Panc1 (cell line): Measurements from ENCODE around the gene OR11H7. TPM values are rescaled to one million over a fixed set of nuclear protein-coding genes. Genes with fewer than 3 reads are reported as not detected.
"Not testable (repeated sequence)": the region's sequence is repeated elsewhere in the genome, so short reads cannot be mapped to it uniquely, and the experiment has no call there.

Source experiments
- ATAC-seq: fragments of 200-7000 bp; cut with Tn5 transposase; 2 replicates; pipeline ENCODE4 v1.9.1; 2020; ENCODE audit warnings: mild to moderate bottlenecking, moderate library complexity
- BruUV-seq: library from RNA; stranded (reverse); fragments of 400-500 nt; replicated peaks from 2 replicates; lab custom pipeline; 2021; lab: Mats Ljungman, UMichigan
- CTCF ChIA-PET: fragments of 300-600 bp; sonication (Branson Sonifier 250); formaldehyde crosslinking; loops from one replicate; lab custom pipeline; 2022; ENCODE audit warnings: antibody characterized with exemption; lab: Charles Lee
- POLR2A ChIA-PET: fragments of 300-600 bp; sonication (Branson Sonifier 250); formaldehyde crosslinking; loops from one replicate; lab custom pipeline; 2022; ENCODE audit warnings: antibody characterized with exemption; lab: Charles Lee
- DNase-seq: peaks from one replicate; pipeline ENCODE4 v3.0.0-alpha.2; 2010; ENCODE audit warnings: low read depth, low spot score
- H3K27ac ChIP-seq: 2 replicates; pipeline ENCODE4 v1.5.1; 2011; ENCODE audit warnings: mild to moderate bottlenecking, low read length, inconsistent platforms
- H3K27me3 ChIP-seq: fragments of 200-500 bp; sonication (Bioruptor generic); 2 replicates; pipeline ENCODE4 v1.6.0; 2014; ENCODE audit warnings: low read length, inconsistent platforms; ENCODE audit not compliant: control insufficient read depth, insufficient read depth
- H3K36me3 ChIP-seq: fragments of 200-500 bp; sonication (Bioruptor generic); 2 replicates; pipeline ENCODE4 v1.5.1; 2014; ENCODE audit warnings: inconsistent platforms, mild to moderate bottlenecking, low read length, moderate library complexity; ENCODE audit not compliant: control insufficient read depth, insufficient read depth
- H3K4me1 ChIP-seq: 2 replicates; pipeline ENCODE4 v1.5.1; 2011; ENCODE audit warnings: inconsistent platforms, mild to moderate bottlenecking, low read length, moderate library complexity; ENCODE audit not compliant: control insufficient read depth, insufficient read depth
- H3K4me3 ChIP-seq, 2 experiments: 2 replicates each; pipeline ENCODE4 v1.5.1; 2011 to 2012; ENCODE audit warnings: low read depth in 2 of 2, low read length in 2 of 2, mild to moderate bottlenecking in 2 of 2, inconsistent platforms in 1 of 2, moderate library complexity in 1 of 2
- H3K9me3 ChIP-seq: fragments of 200-500 bp; sonication (Bioruptor generic); 2 replicates; pipeline ENCODE4 v1.5.1; 2014; ENCODE audit warnings: low read depth, mild to moderate bottlenecking, inconsistent platforms, low read length, moderate library complexity; ENCODE audit not compliant: control insufficient read depth, insufficient read depth
- POLR2AphosphoS5 ChIP-seq: IDR thresholded peaks from 2 replicates; pipeline ENCODE4 v1.6.1; 2012; ENCODE audit warnings: mild to moderate bottlenecking, low read depth, low read length, moderate library complexity
- SIN3A ChIP-seq: IDR thresholded peaks from 2 replicates; pipeline ENCODE4 v1.6.1; 2012; ENCODE audit warnings: low read depth, mild to moderate bottlenecking, low read length, moderate library complexity, borderline replicate concordance; ENCODE audit not compliant: insufficient read depth
- TCF7L2 ChIP-seq: IDR thresholded peaks from 2 replicates; pipeline ENCODE4 v1.6.1; 2011; ENCODE audit warnings: mild to moderate bottlenecking, low read depth, low read length, inconsistent platforms
- in situ Hi-C: cut with HindIII; loops from 2 replicates; pipeline ENCODE4 v1.10.0; 2016; ENCODE audit warnings: low sequenced_read_pairs, low pct_unique_long_range_greater_than_20kb
- intact Hi-C: fragments of 100-400 bp; cut with micrococcal nuclease; formaldehyde crosslinking; loops from one replicate; pipeline ENCODE4 v1.10.0; 2022; ENCODE audit not compliant: unreplicated experiment
- total RNA-seq: library from RNA; stranded (reverse); gene quantifications from one replicate; pipeline ENCODE4 v1.2.1, GENCODE V29; 2021; ENCODE audit not compliant: unreplicated experiment
- TF ChIP-seq, protein P1 (sequence below): fragments of 450-650 bp; IDR thresholded peaks from 2 replicates; pipeline ENCODE4 v1.5.1; 2017; ENCODE audit warnings: mild to moderate bottlenecking
- TF ChIP-seq, protein P2 (sequence below), 2 experiments: IDR thresholded peaks; 2 replicates each; pipeline ENCODE4 v1.6.1; 2011 to 2012; ENCODE audit warnings: low read depth in 2 of 2, control low read depth in 1 of 2, low read length in 1 of 2, mild to moderate bottlenecking in 1 of 2, moderate library complexity in 1 of 2; ENCODE audit not compliant: insufficient read depth in 1 of 2

The OR11H7 gene
- total RNA-seq, 1 experiment from 2014 or later, result not detected

DNA sequence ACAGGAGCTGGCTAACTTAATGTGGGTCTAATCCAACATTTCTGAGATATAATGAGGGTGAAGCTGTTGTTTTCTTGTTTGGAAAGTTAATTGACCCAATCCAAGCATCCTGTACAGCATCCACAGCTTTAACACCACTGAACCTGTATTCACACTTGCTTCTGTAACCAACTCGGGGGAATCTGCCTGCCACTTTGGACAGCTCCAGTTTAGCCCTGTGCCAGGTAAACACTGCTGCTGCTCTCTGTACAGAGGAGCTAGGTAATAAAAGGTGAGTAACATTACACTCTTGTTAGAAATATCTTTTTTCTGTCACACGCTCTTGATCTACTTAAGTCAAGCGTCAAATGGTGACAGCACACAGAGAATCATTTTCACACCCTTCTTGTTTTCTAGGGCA, 37.4 kb upstream of the OR11H7 start:
- BruUV-seq, result no TSS peak
- ChIA-PET CTCF (no interaction called here), POLR2A (no interaction called here)
- intact Hi-C loops, result no loop called here
- Histone ChIP-seq H3K27ac (no peak overlapping the region), H3K4me1 (no peaks in the 10 kb centered on the region), H3K36me3 (no peaks in the 10 kb centered on the region), H3K9me3 (no peaks in the 10 kb centered on the region), H3K27me3 (no peaks in the 10 kb centered on the region), H3K4me3 (no peak overlapping the region)
- ATAC-seq (no peak), DNase-seq (no peak)
- no peak for TF ChIP-seq TCF7L2
- no peak for TF ChIP-seq SIN3A
- TF ChIP-seq, protein P1, sequence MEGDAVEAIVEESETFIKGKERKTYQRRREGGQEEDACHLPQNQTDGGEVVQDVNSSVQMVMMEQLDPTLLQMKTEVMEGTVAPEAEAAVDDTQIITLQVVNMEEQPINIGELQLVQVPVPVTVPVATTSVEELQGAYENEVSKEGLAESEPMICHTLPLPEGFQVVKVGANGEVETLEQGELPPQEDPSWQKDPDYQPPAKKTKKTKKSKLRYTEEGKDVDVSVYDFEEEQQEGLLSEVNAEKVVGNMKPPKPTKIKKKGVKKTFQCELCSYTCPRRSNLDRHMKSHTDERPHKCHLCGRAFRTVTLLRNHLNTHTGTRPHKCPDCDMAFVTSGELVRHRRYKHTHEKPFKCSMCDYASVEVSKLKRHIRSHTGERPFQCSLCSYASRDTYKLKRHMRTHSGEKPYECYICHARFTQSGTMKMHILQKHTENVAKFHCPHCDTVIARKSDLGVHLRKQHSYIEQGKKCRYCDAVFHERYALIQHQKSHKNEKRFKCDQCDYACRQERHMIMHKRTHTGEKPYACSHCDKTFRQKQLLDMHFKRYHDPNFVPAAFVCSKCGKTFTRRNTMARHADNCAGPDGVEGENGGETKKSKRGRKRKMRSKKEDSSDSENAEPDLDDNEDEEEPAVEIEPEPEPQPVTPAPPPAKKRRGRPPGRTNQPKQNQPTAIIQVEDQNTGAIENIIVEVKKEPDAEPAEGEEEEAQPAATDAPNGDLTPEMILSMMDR, result no peak
- TF ChIP-seq, protein P2, sequence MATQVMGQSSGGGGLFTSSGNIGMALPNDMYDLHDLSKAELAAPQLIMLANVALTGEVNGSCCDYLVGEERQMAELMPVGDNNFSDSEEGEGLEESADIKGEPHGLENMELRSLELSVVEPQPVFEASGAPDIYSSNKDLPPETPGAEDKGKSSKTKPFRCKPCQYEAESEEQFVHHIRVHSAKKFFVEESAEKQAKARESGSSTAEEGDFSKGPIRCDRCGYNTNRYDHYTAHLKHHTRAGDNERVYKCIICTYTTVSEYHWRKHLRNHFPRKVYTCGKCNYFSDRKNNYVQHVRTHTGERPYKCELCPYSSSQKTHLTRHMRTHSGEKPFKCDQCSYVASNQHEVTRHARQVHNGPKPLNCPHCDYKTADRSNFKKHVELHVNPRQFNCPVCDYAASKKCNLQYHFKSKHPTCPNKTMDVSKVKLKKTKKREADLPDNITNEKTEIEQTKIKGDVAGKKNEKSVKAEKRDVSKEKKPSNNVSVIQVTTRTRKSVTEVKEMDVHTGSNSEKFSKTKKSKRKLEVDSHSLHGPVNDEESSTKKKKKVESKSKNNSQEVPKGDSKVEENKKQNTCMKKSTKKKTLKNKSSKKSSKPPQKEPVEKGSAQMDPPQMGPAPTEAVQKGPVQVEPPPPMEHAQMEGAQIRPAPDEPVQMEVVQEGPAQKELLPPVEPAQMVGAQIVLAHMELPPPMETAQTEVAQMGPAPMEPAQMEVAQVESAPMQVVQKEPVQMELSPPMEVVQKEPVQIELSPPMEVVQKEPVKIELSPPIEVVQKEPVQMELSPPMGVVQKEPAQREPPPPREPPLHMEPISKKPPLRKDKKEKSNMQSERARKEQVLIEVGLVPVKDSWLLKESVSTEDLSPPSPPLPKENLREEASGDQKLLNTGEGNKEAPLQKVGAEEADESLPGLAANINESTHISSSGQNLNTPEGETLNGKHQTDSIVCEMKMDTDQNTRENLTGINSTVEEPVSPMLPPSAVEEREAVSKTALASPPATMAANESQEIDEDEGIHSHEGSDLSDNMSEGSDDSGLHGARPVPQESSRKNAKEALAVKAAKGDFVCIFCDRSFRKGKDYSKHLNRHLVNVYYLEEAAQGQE (IDR thresholded peaks at IDR 0.05; ENCODE audit: insufficient read depth in 1 of 2, low read depth in 2 of 2, low read length in 1 of 2), result no peak
- no peak for TF ChIP-seq POLR2AphosphoS5
- in situ Hi-C loops, result no loop called here

DNA sequence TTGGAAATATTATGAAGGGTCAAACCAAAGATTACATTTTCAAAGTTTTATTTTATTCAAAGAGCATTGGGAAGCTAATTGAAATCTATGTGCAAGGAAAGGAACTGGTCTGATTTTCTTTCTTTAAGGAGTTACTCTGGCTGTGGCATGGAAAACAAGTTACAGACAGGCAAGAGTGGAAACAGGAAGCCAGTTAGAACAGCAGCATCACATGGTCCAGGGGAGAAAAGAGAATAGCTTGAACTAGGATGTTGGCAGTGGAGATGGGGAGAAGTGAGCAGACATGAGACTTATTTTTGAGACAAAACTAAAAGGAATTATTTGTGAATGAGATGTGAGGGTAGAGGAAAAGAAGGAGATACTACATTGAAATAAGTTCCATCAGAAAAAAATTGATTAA, 34.7 kb upstream of the OR11H7 start:
- in situ Hi-C loops (no loop called here), intact Hi-C loops (no loop called here)
- TF ChIP-seq, protein P1, result no peak
- no peak for TF ChIP-seq SIN3A
- TF ChIP-seq POLR2AphosphoS5, result no peak
- TF ChIP-seq, protein P2 (IDR thresholded peaks at IDR 0.05; ENCODE audit: insufficient read depth in 1 of 2, low read depth in 2 of 2, low read length in 1 of 2), result no peak
- no peak for TF ChIP-seq TCF7L2
- BruUV-seq, result no TSS peak
- POLR2A ChIA-PET, result no interaction called here
- CTCF ChIA-PET, result no interaction called here
- no peak for DNase-seq
- Histone ChIP-seq H3K4me1 (no peaks in the 10 kb centered on the region), H3K27ac (no peak overlapping the region), H3K27me3 (no peaks in the 10 kb centered on the region), H3K9me3 (no peaks in the 10 kb centered on the region), H3K36me3 (no peaks in the 10 kb centered on the region), H3K4me3 (no peak overlapping the region)
- no peak for ATAC-seq

DNA sequence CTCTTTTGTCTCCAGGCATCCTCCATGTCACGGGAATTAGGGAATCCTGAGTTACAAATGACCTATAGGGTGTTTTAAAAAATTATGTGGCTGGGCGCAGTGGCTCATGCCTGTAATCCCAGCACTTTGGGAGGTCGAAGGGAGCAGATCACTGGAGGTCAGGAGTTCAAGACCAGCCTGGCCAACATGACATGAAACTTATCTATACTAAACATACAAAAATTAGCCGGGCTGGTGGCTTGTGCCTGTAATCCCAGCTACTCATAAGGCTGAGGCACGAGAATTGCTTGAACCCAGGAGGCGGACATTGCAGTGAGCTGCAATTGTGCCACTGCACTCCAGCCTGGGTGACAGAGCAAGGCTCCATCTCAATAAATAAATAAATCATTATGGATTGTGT, 33.6 kb upstream of the OR11H7 start:
- H3K36me3 ChIP-seq, H3K27me3 ChIP-seq, intact Hi-C loops, H3K4me3 ChIP-seq, POLR2A ChIA-PET, in situ Hi-C loops, BruUV-seq, ATAC-seq, H3K27ac ChIP-seq, DNase-seq, H3K9me3 ChIP-seq, H3K4me1 ChIP-seq, CTCF ChIA-PET: not testable (repeated sequence)
